D721Med (cell line): ENCODE data around the gene ANK2.

Experiments used
- DNase-seq: peaks from one replicate; pipeline ENCODE4 v3.0.0; 2011; ENCODE audit warnings: low spot score; ENCODE audit not compliant: insufficient read length
- FAIRE-seq: peaks from 2 replicates; lab custom pipeline; 2011; peaks lifted over from hg19 to GRCh38; lab: Jason Lieb, UNC
- TF ChIP-seq, protein P1 (sequence below): IDR thresholded peaks from 2 replicates; pipeline ENCODE4 v1.5.1; 2012; ENCODE audit warnings: mild to moderate bottlenecking, control low read depth; ENCODE audit not compliant: insufficient read depth; ENCODE audit errors: missing control alignments

The ANK2 gene

GRCh38 chr4:113153529-113154101 lies 104.2 kb downstream of the ANK2 start:
- FAIRE-seq (no peak), DNase-seq (no peak)
- TF ChIP-seq, protein P1, sequence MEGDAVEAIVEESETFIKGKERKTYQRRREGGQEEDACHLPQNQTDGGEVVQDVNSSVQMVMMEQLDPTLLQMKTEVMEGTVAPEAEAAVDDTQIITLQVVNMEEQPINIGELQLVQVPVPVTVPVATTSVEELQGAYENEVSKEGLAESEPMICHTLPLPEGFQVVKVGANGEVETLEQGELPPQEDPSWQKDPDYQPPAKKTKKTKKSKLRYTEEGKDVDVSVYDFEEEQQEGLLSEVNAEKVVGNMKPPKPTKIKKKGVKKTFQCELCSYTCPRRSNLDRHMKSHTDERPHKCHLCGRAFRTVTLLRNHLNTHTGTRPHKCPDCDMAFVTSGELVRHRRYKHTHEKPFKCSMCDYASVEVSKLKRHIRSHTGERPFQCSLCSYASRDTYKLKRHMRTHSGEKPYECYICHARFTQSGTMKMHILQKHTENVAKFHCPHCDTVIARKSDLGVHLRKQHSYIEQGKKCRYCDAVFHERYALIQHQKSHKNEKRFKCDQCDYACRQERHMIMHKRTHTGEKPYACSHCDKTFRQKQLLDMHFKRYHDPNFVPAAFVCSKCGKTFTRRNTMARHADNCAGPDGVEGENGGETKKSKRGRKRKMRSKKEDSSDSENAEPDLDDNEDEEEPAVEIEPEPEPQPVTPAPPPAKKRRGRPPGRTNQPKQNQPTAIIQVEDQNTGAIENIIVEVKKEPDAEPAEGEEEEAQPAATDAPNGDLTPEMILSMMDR: no peak

DNA sequence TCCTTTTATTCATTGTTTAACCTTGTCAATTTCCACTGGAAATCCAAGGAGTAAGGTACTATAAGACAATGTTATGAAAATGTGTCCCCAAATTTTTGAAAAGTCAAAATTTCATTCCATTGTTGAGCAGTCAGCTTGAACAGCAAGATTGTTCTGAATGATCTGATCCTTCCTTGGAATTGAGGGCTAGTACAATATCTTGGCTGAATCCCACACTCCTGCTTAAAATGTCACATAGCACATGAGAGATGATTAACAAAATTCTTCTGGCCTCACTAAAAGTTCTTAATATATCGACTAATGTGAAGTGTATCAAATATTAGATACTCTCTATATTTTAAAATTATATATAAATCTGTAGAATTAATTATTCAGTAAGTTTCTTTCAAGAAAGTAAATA lies 104.8 kb downstream of the ANK2 start:
- TF ChIP-seq, protein P1: no peak
- FAIRE-seq: no peak
- no peak for DNase-seq

DNA sequence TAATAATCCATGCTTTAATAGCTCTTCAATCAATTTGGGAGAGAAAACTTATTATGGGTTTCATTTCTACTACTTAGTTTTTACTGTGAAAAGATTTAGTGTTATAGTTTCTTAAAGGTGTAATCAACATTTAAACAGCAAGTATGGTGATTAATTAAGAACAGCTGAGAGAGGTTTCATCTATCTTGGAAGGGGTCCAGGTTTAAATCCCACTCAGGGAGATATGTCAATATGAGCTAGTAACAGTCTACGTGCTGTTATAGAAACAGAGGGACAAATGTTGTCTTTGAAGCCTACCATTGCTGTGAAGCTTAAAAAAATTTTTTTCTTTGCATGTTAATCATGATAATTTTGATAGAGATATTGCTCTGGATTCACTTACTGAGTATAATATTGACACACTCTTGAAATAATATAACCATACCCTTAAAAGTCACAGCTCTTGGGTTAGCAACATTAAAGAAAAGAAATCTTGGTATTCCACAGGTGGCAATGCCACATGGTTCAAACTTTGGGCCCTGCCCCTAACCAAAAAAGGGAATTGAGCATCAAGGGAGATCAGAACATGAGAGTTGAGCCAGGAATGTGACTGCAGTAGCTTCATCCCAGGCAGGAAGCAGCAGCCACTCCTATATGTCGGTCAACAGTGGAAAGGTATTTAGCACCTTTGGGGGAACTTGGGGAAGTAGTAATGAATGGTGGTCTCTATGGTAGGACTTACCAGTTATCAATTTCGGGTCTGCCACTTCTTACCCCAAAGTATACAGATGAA lies 107.8 kb downstream of the ANK2 start:
- TF ChIP-seq, protein P1: no peak
- FAIRE-seq (no peak), DNase-seq (no peak)

DNA sequence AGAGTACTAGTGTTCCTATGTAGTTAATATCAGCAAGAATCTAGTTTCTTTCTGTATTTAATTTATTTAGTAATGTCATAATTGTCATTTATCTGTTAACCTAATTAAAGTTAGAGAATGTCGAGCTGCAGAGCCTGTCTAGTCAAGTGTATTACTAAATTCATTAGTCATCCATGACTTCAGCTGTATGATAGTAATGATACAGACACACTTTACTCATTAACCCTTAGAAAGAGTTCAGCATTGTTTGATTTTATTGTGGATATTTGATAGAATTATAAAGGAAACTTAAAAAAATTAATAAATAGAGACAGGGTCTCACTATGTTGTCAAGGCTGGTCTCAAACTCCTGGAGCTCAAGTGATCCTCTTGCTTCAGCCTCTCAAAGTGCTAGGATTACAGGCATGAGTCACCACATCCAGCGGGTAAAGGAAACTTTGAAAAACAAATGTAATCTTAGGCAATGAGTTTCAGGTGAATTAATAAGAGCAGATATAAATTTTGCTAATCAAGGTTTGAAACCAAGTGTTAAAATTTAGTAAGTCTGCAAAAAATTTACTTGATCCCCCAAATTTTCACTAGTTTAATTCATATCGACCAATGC lies 110.6 kb downstream of the ANK2 start:
- no peak for DNase-seq

GRCh38 chr4:113160548-113160947 lies 111.1 kb downstream of the ANK2 start:
- FAIRE-seq (no peak), DNase-seq (no peak)
- TF ChIP-seq, protein P1: no peak

More for the DNA sequence above, 110.6 kb downstream of the ANK2 start:
- no peak for FAIRE-seq
- TF ChIP-seq, protein P1: no peak

- no peak for FAIRE-seq
- no peak for DNase-seq
These were observed 112.6 kb downstream of the ANK2 start for GRCh38 chr4:113162089-113162488.

More at GRCh38 chr4:113162089-113162488, 112.6 kb downstream of the ANK2 start:
- TF ChIP-seq, protein P1: no peak
